BJ (cell line): ENCODE data around the gene RGS6. TPM values are rescaled to one million over a fixed set of nuclear protein-coding genes. Genes with fewer than 3 reads are reported as not detected.

Experiments
- CTCF ChIA-PET: fragments of 350-600 bp; formaldehyde crosslinking; extraction: SDS; loops from one replicate; lab custom pipeline; 2021; ENCODE audit warnings: antibody characterized with exemption, inconsistent platforms; lab: Yijun Ruan, JAX
- POLR2A ChIA-PET: fragments of 300-600 bp; sonication (Branson Sonifier 250); formaldehyde crosslinking; extraction: SDS; loops from one replicate; lab custom pipeline; 2021; ENCODE audit warnings: antibody characterized with exemption; lab: Charles Lee
- DNase-seq: peaks from one replicate; pipeline ENCODE4 v3.0.0-alpha.2; 2011; ENCODE audit warnings: low read depth
- H3K27me3 ChIP-seq: 2 replicates; pipeline ENCODE4 v1.6.0; 2011; ENCODE audit warnings: low read length; ENCODE audit not compliant: control insufficient read depth, insufficient read depth
- H3K36me3 ChIP-seq: 2 replicates; pipeline ENCODE4 v1.5.1; 2011; ENCODE audit warnings: low read length; ENCODE audit not compliant: control insufficient read depth, insufficient read depth
- H3K4me3 ChIP-seq: 2 replicates; pipeline ENCODE4 v1.5.1; 2011; ENCODE audit warnings: low read depth, mild to moderate bottlenecking, control low read depth, low read length
- polyA plus RNA-seq: library from polyadenylated mRNA; depleted of rRNA; stranded (reverse); fragments of >200 nt; gene quantifications from 2 replicates; pipeline ENCODE4 v1.2.3, GENCODE V29; 2011
- TF ChIP-seq, protein P1 (sequence below): IDR thresholded peaks from 2 replicates; pipeline ENCODE4 v1.5.1; 2011; ENCODE audit warnings: low read depth, mild to moderate bottlenecking, control low read depth, inconsistent platforms, low read length, moderate library complexity; ENCODE audit not compliant: insufficient read depth

The RGS6 gene
- polyA plus RNA-seq, 1 experiment = not detected

DNA sequence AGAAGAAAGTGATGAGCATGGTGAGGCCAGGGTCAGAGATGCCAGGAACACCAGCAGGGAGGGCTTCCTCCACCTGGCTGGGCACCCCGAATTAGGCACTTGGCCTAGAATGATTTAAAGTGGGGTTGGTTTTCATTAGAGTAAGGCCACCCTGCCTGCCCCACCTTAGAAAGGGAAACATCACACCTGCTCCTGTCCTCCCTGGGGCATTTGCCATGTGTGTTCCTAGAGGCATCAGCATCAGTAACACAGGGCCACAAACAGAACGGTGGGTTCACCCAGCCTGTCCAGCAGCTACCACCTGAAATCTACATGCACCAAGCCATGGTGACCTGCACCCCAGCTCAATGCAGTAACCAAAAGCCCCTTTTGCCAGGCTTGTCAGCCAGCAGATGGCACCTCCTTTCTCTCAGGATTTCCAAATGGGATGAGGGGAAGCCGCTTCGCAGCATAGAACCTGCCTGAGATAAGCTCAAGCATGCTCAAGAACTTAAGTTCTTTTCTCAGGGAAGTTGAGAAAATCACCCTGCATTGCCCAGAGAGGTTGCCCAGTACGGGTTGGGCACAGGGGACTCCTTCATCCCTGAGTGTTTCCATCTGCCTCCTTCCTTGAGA is 622.9 kb downstream of the RGS6 start:
- CTCF ChIA-PET = interaction anchor here (1.1 kb wide), 1 partner anchor 15 kb away, joined by 4 read pairs; no protein-coding TSS in a partner anchor
- Histone ChIP-seq H3K4me3 (no peak overlapping the region), H3K27me3 (no peaks in the 10 kb centered on the region), H3K36me3 (no peaks in the 10 kb centered on the region)
- POLR2A ChIA-PET = interaction anchor here (0.5 kb wide), 1 partner anchor 16 kb away, joined by 6 read pairs; no protein-coding TSS in a partner anchor
- TF ChIP-seq, protein P1, sequence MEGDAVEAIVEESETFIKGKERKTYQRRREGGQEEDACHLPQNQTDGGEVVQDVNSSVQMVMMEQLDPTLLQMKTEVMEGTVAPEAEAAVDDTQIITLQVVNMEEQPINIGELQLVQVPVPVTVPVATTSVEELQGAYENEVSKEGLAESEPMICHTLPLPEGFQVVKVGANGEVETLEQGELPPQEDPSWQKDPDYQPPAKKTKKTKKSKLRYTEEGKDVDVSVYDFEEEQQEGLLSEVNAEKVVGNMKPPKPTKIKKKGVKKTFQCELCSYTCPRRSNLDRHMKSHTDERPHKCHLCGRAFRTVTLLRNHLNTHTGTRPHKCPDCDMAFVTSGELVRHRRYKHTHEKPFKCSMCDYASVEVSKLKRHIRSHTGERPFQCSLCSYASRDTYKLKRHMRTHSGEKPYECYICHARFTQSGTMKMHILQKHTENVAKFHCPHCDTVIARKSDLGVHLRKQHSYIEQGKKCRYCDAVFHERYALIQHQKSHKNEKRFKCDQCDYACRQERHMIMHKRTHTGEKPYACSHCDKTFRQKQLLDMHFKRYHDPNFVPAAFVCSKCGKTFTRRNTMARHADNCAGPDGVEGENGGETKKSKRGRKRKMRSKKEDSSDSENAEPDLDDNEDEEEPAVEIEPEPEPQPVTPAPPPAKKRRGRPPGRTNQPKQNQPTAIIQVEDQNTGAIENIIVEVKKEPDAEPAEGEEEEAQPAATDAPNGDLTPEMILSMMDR = no peak
- no peak for DNase-seq

DNA sequence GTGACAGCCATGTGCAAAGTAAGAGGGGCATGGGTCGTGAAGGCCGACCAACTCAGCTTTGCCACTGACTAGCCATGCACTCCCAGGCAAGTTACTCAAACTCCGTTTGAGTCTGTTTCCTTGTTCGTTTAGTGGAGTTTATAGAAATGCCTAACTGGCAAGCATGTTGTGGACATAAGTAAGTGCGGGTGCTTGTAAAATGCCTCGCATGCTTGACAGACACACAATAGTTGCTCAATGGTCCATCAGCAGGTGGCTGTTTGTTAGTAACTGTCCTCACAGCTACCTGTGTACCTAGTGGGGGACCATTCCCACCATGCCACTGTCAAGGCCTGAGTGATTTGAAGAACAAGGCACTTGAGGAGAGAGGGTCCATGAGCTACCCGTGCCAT is 623.4 kb downstream of the RGS6 start:
- ChIA-PET CTCF (interaction anchor here (1.1 to 1.5 kb wide), 2 partner anchors 15 to 350 kb away, joined by 3 to 4 read pairs; no protein-coding TSS in a partner anchor), POLR2A (no interaction called here)
- TF ChIP-seq, protein P1 = no peak
- Histone ChIP-seq H3K4me3 (no peak overlapping the region), H3K27me3 (no peaks in the 10 kb centered on the region), H3K36me3 (no peaks in the 10 kb centered on the region)
- no peak for DNase-seq

DNA sequence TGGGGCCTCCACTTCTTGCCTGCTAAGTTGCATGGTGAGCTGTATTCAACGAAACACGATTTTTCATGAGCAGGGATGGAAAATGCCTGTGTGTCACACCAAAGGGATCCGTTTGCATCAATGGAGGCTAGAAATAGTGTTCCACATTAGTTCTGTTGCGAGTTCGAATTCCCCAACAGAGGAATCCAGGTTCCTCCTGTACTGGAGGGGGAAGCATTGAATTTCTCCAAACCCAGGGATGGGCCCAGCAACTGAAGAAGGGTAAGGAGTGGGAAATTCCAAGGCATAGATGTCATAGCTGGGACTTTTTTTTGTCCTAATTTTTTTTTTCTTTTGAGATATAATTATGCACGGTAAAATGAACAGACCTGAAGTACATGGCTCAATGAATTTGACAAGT is 625.4 kb downstream of the RGS6 start:
- POLR2A ChIA-PET = no interaction called here
- H3K27me3 ChIP-seq = no peaks in the 10 kb centered on the region
- DNase-seq = no peak
- no peak overlapping the region for H3K4me3 ChIP-seq
- H3K36me3 ChIP-seq = no peaks in the 10 kb centered on the region
- TF ChIP-seq, protein P1 = no peak
- CTCF ChIA-PET = interaction anchor here (1.3 kb wide), 1 partner anchor 40 kb away, joined by 3 read pairs; no protein-coding TSS in a partner anchor

DNA sequence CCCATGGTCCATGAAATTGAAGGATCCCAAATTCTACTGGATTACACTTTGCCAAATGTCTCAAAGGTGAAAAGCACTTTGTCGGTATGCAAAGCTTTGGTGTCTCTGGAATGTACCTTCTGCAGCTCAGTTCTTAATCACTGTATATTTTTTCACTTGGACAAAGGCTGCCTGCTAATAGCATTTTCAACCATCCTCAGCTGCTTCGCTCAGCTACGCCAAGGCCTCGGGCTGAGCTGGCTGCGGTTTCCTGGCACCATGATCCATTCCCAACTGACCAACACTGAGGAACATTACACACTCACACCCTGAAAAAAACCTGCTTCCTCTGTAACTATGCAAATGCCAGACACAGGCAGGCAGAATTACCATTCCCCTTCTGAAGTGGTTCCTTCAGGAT is 626.5 kb downstream of the RGS6 start:
- TF ChIP-seq, protein P1 = no peak
- Histone ChIP-seq H3K36me3 (no peaks in the 10 kb centered on the region), H3K4me3 (no peak overlapping the region), H3K27me3 (no peaks in the 10 kb centered on the region)
- CTCF ChIA-PET = interaction anchor here (1.0 to 1.5 kb wide), 3 partner anchors 9 to 44 kb away, joined by 3 to 6 read pairs (median 3); no protein-coding TSS in a partner anchor
- peak; percentile 12 for DNase-seq
- POLR2A ChIA-PET = interaction anchor here (0.6 to 0.7 kb wide), 2 partner anchors 48 to 124 kb away, joined by 3 read pairs; no protein-coding TSS in a partner anchor

DNA sequence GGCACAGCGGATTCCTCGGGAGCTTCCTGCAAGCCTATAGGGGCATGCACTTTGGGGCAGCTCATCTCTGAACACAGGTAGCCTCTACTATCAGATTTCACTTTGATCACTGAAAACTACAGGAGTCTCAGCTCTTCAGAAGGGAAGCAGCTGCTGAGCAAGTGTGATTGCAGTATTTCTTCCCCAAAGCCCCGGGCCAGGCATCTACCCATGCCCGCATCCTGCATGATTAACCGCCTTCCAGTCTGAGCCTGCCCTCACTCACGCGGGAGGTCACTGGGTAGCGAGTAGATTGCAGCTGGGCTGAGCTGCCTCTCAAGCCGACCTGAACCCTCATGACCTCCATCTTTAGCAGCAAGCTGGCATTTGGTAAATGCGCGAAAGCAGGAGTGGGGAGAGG is 627.0 kb downstream of the RGS6 start:
- CTCF ChIA-PET = interaction anchor here (1.5 kb wide), 1 partner anchor 8 kb away, joined by 6 read pairs; no protein-coding TSS in a partner anchor
- POLR2A ChIA-PET = interaction anchor here (0.6 to 0.7 kb wide), 2 partner anchors 123 kb away, joined by 3 to 6 read pairs; no protein-coding TSS in a partner anchor
- Histone ChIP-seq H3K4me3 (no peak overlapping the region), H3K27me3 (no peaks in the 10 kb centered on the region), H3K36me3 (no peaks in the 10 kb centered on the region)
- TF ChIP-seq, protein P1 = no peak
- no peak for DNase-seq
